K562 (cell line): Measurements from ENCODE around the gene PLEKHA6. TPM values are rescaled to one million over a fixed set of nuclear protein-coding genes. Genes with fewer than 3 reads are reported as not detected.

Experiments
- ATAC-seq: fragments of 200-7000 bp; cut with Tn5 transposase; 3 replicates; pipeline ENCODE4 v1.9.1; 2020; ENCODE audit warnings: moderate library complexity
- BruUV-seq: library from RNA; stranded (reverse); fragments of 400-500 nt; replicated peaks from 2 replicates; lab custom pipeline; 2021; lab: Mats Ljungman, UMichigan
- CTCF ChIA-PET: fragments of 300-600 bp; formaldehyde crosslinking; extraction: SDS; loops from one replicate; lab custom pipeline; 2021; ENCODE audit warnings: low intra/inter-chr PET ratio; lab: Yijun Ruan, JAX
- POLR2A ChIA-PET: fragments of 300-600, 350-650 bp; sonication (Branson Sonifier 250); formaldehyde crosslinking; extraction: SDS; loops from one replicate; lab custom pipeline; 2021; ENCODE audit warnings: antibody characterized with exemption, inconsistent platforms; lab: Yijun Ruan, JAX
- DNase-seq, 4 experiments: peaks; one replicate each; pipeline versions ENCODE4 v3.0.0 to v3.0.0-alpha.2; 2011 to 2018; ENCODE audit warnings: low spot score in 3 of 4, mixed read lengths in 3 of 4; ENCODE audit errors: extremely low read depth in 1 of 4
- FAIRE-seq: peaks from 2 replicates; lab custom pipeline; 2011; peaks lifted over from hg19 to GRCh38; lab: Jason Lieb, UNC
- H2AFZ ChIP-seq: 2 replicates; pipeline ENCODE4 v1.6.0; 2011; ENCODE audit warnings: low read depth, low read length, control low read depth, inconsistent platforms
- H3K27ac ChIP-seq: fragments of 200-600 bp; 3 replicates; pipeline ENCODE4 v1.8.0; 2011; ENCODE audit warnings: low read depth, mild to moderate bottlenecking, control low read depth, inconsistent platforms, low read length, moderate library complexity, mixed read lengths; ENCODE audit errors: extremely low read depth
- H3K27me3 ChIP-seq, 2 experiments: fragments of 300-600 bp in 1 of 2; 2 replicates in 1 of 2; 3 replicates in 1 of 2; pipeline versions ENCODE4 v1.6.0 to v1.8.0; 2011; ENCODE audit warnings: inconsistent platforms in 2 of 2, low read length in 2 of 2, mild to moderate bottlenecking in 1 of 2, mixed read lengths in 1 of 2, moderate library complexity in 1 of 2; ENCODE audit not compliant: control insufficient read depth in 2 of 2, insufficient read depth in 2 of 2
- H3K36me3 ChIP-seq: fragments of 300-600 bp; 3 replicates; pipeline ENCODE4 v1.8.0; 2011; ENCODE audit warnings: mild to moderate bottlenecking, low read length, inconsistent platforms; ENCODE audit not compliant: control insufficient read depth, insufficient read depth
- H3K4me1 ChIP-seq, 2 experiments: fragments of 200-600 bp in 1 of 2; replicated peaks in 1 of 2; 2 replicates in 1 of 2; 3 replicates in 1 of 2; pipeline versions ENCODE4 v1.5.1 to v1.8.0; 2011; ENCODE audit warnings: inconsistent platforms in 2 of 2, low read length in 2 of 2, mild to moderate bottlenecking in 1 of 2, mixed read lengths in 1 of 2, moderate library complexity in 1 of 2; ENCODE audit not compliant: control insufficient read depth in 2 of 2, insufficient read depth in 2 of 2
- H3K4me2 ChIP-seq: 2 replicates; pipeline ENCODE4 v1.6.1; 2011; ENCODE audit warnings: low read length, control low read depth, inconsistent platforms, mixed read lengths; ENCODE audit not compliant: insufficient read depth
- H3K4me3 ChIP-seq: fragments of 200-600 bp; sonication (generic), shearing (Covaris generic); 2 replicates; pipeline ENCODE4 v1.5.1; 2016; ENCODE audit warnings: control low read depth, inconsistent platforms
- H3K79me2 ChIP-seq: fragments of 200-600 bp; 3 replicates; pipeline ENCODE4 v1.8.0; 2011; ENCODE audit warnings: low read length, inconsistent platforms; ENCODE audit not compliant: control insufficient read depth, insufficient read depth
- H3K9ac ChIP-seq, 2 experiments: 2 replicates each; pipeline versions ENCODE4 v1.6.0 to v1.6.1; 2011; ENCODE audit warnings: low read depth in 2 of 2, low read length in 2 of 2, control low read depth in 1 of 2, inconsistent platforms in 1 of 2, mild to moderate bottlenecking in 1 of 2, mixed read lengths in 1 of 2; ENCODE audit not compliant: insufficient read depth in 1 of 2
- H3K9me1 ChIP-seq: one replicate; pipeline ENCODE4 v1.6.0; 2011; ENCODE audit warnings: inconsistent platforms, mild to moderate bottlenecking, low read length, moderate library complexity; ENCODE audit not compliant: control insufficient read depth, insufficient read depth
- H3K9me3 ChIP-seq: replicated peaks from 2 replicates; pipeline ENCODE4 v1.5.1; 2011; ENCODE audit warnings: low read depth, low read length, inconsistent platforms; ENCODE audit not compliant: control insufficient read depth, insufficient read depth
- H4K20me1 ChIP-seq: replicated peaks from 2 replicates; pipeline ENCODE4 v1.6.1; 2011; ENCODE audit warnings: low read length, inconsistent platforms, mixed read lengths; ENCODE audit not compliant: control insufficient read depth, insufficient read depth
- CCAR2 ChIP-seq: fragments of 200-400 bp; formaldehyde crosslinking; IDR thresholded peaks from 2 replicates; pipeline ENCODE4 v1.6.1; 2017; ENCODE audit warnings: mild to moderate bottlenecking, low read depth, low read length
- CREBBP ChIP-seq: IDR thresholded peaks from one replicate; pipeline ENCODE4 v1.6.1; 2012; ENCODE audit warnings: low read depth, mild to moderate bottlenecking, control low read depth, inconsistent platforms, low read length
- IRF2 ChIP-seq: sonication (generic); formaldehyde crosslinking; IDR thresholded peaks from 2 replicates; pipeline ENCODE4 v1.8.1; 2022; ENCODE audit warnings: mild to moderate bottlenecking, missing genetic modification reagents
- POLR2AphosphoS5 ChIP-seq: IDR thresholded peaks from 2 replicates; pipeline ENCODE4 v1.6.1; 2011; ENCODE audit warnings: mild to moderate bottlenecking, low read depth, low read length, moderate library complexity; ENCODE audit not compliant: control insufficient read depth, insufficient read depth
- STAG1 ChIP-seq: sonication (generic); formaldehyde crosslinking; IDR thresholded peaks from 2 replicates; pipeline ENCODE4 v1.5.0; 2020; ENCODE audit warnings: missing genetic modification reagents, borderline replicate concordance
- ZNF589 ChIP-seq: fragments of 200-800 bp; sonication (Bioruptor generic); IDR thresholded peaks from 2 replicates; pipeline ENCODE4 v1.6.1; 2016; ENCODE audit warnings: low read depth, missing genetic modification characterization, missing compliant biosample characterization
- ZNF699 ChIP-seq: fragments of 250-450 bp; sonication (Bioruptor Pico); IDR thresholded peaks from 2 replicates; pipeline ENCODE4 v1.8.0; 2021; ENCODE audit warnings: mild to moderate bottlenecking, moderate library complexity; ENCODE audit not compliant: insufficient replicate concordance
- WGBS: fragments of 100-300 bp; shearing (Covaris generic); methylation state at CpG from one replicate; pipeline ENCODE4 v1.1.6; 2016; ENCODE audit warnings: low coverage, mixed read lengths; ENCODE audit not compliant: insufficient coverage; ENCODE audit errors: missing lambda C conversion rate; 5-methylcytosine and 5-hydroxymethylcytosine counted together
- in situ Hi-C: fragments of 300-500 bp; cut with MboI; formaldehyde crosslinking; loops from 4 replicates; pipeline ENCODE4 v1.15.0; 2018; ENCODE audit warnings: inconsistent platforms, mixed read lengths
- intact Hi-C: fragments of 100-400 bp; cut with micrococcal nuclease; formaldehyde crosslinking; loops from 2 replicates; pipeline ENCODE4 v1.14.2; 2022
- polyA plus RNA-seq, 8 experiments: library from polyadenylated mRNA; depleted of rRNA in 4 of 8; stranded (reverse) in 5 of 8; unstranded in 3 of 8; fragments of >200 nt; fragmentation: Nextera tagmentation in 2 of 8; fragmentation: Illumina TruSeq in 1 of 8; extraction: Ambion mirVana in 2 of 8; extraction: Trizol in 1 of 8; gene quantifications; 2 replicates each; pipeline versions ENCODE4 v1.2.1 to v1.2.3, GENCODE V29; 2011 to 2014; ENCODE audit warnings: inconsistent platforms in 1 of 8, missing spikeins in 1 of 8
- total RNA-seq, 7 experiments: library from RNA; depleted of rRNA in 6 of 7; stranded (reverse); fragments of >200 nt in 6 of 7; fragmentation: Illumina TruSeq in 2 of 7; extraction: Trizol in 2 of 7; gene quantifications; 2 replicates each; pipeline versions ENCODE4 v1.2.1 to v1.2.3, GENCODE V29; 2011 to 2021; ENCODE audit warnings: low replicate concordance in 1 of 7

Gene PLEKHA6
- total and polyA plus RNA-seq, 9 of the 15 experiments (the other 6 are each of a cell fraction or from before 2014, with no cell fraction given) = under 0.01 to 0.33 (median 0.01) TPM; not detected in 4

DNA sequence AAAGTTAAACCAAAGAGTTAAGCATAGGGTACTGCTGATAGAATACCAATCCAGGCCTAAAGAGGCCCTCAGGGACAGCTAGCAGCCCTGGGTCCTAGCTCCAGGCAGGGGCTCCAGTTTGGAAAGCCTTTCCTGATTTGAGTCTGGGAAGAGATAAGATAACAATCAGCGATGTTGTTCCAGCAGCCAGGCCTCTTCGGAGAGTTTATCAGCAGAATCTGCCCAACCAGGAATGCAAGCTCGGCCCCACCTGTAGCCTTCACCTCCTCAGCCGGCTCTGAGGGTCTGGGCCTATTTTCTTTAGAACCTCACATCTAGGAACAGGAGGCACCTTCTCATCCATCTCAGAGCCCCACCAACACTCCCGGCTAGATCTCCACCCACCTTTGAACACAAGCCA is 42.6 kb downstream of the PLEKHA6 start:
- Histone ChIP-seq H3K9ac (no peak overlapping the region), H4K20me1 (no peaks in the 10 kb centered on the region), H3K4me3 (no peak overlapping the region), H2AFZ (no peak overlapping the region), H3K27ac (no peak overlapping the region), H3K4me2 (no peak overlapping the region), H3K79me2 (no peaks in the 10 kb centered on the region), H3K9me3 (no peaks in the 10 kb centered on the region), H3K27me3 (peaks cover 27 to 72% of the 10 kb centered on the region in 2 experiments), H3K9me1 (peaks cover 3% of the 10 kb centered on the region), H3K36me3 (no peaks in the 10 kb centered on the region), H3K4me1 (peaks cover 0 to 23% of the 10 kb centered on the region in 2 experiments; a peak in 4 of 5 replicates)
- no TSS peak for BruUV-seq
- in situ Hi-C loops (no loop called here), intact Hi-C loops (no loop called here)
- TF ChIP-seq CCAR2 = no peak
- no peak for TF ChIP-seq CREBBP
- no peak for TF ChIP-seq ZNF699 (CRISPR knock-in tag)
- no peak for TF ChIP-seq ZNF589 (CRISPR knock-in tag)
- TF ChIP-seq IRF2 (CRISPR knock-in tag) = no peak
- CTCF ChIA-PET = no interaction called here
- ATAC-seq = no peak
- WGBS = 2% methylated on average over 5 of the region's 5 CpGs
- FAIRE-seq = no peak
- POLR2A ChIA-PET = interaction anchor here (1.5 kb wide), 1 partner anchor 9 kb away, joined by 7 read pairs; no protein-coding TSS in a partner anchor
- DNase-seq = no peak

DNA sequence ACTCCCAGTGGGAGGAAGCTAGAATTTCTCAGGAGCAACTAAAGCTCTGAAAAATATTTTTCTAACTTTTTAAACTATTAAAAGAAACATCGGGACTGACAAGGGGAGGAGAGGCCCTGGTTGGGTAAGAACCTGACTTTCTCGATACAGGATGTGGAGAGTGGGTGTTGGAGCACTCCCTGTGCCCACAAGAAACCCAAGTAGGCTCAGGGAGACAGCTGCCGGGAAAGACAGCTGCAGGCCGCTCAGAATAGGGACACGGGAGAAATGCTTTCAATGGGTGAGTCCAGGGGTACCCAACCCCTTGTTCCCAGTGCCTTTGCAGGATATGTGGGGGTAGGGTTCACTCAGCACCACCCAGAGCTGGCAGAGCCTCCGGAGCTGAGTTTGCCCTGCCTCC is 43.6 kb downstream of the PLEKHA6 start:
- in situ Hi-C loops = no loop called here

More for the DNA sequence above, 43.6 kb downstream of the PLEKHA6 start:
- no TSS peak for BruUV-seq
- no peak for DNase-seq
- Histone ChIP-seq H3K36me3 (no peaks in the 10 kb centered on the region), H3K4me2 (no peak overlapping the region), H3K4me3 (no peak overlapping the region), H3K4me1 (peaks cover 0 to 23% of the 10 kb centered on the region in 2 experiments; a peak in 4 of 5 replicates), H3K9ac (no peak overlapping the region), H3K9me3 (no peaks in the 10 kb centered on the region), H3K27ac (no peak overlapping the region), H4K20me1 (no peaks in the 10 kb centered on the region), H2AFZ (no peak overlapping the region), H3K79me2 (no peaks in the 10 kb centered on the region), H3K27me3 (peaks cover 32 to 70% of the 10 kb centered on the region in 2 experiments), H3K9me1 (peaks cover 3% of the 10 kb centered on the region)
- ChIA-PET POLR2A (interaction anchor here (1.1 to 1.5 kb wide), 3 partner anchors 8 to 37 kb away, joined by 3 to 7 read pairs (median 3); no protein-coding TSS in a partner anchor), CTCF (no interaction called here)
- intact Hi-C loops = no loop called here
- no peak for TF ChIP-seq STAG1 (CRISPR knock-in tag)
- TF ChIP-seq POLR2AphosphoS5 = no peak
- no peak for ATAC-seq
- WGBS = under 1% methylated on average over 6 of the region's 6 CpGs
- FAIRE-seq = no peak
